Measurements from ENCODE around the gene XKR7.

XKR7 gene

GRCh38 chr20:31975874-31976273 is 7.9 kb downstream of the XKR7 start:
- Histone ChIP-seq H3K27me3 (ENCODE audit: insufficient read depth, low read depth, severe bottlenecking) (no peaks in the 10 kb centered on the region), H3K27ac (no peak overlapping the region), H3K36me3 (peaks cover 46% of the 10 kb centered on the region), H3K9me3 (ENCODE audit: severe bottlenecking) (no peaks in the 10 kb centered on the region), H3K4me3 (ENCODE audit: low read depth, low read length) (no peak overlapping the region)
- DNase-seq: no peak
- TF ChIP-seq, protein P1, sequence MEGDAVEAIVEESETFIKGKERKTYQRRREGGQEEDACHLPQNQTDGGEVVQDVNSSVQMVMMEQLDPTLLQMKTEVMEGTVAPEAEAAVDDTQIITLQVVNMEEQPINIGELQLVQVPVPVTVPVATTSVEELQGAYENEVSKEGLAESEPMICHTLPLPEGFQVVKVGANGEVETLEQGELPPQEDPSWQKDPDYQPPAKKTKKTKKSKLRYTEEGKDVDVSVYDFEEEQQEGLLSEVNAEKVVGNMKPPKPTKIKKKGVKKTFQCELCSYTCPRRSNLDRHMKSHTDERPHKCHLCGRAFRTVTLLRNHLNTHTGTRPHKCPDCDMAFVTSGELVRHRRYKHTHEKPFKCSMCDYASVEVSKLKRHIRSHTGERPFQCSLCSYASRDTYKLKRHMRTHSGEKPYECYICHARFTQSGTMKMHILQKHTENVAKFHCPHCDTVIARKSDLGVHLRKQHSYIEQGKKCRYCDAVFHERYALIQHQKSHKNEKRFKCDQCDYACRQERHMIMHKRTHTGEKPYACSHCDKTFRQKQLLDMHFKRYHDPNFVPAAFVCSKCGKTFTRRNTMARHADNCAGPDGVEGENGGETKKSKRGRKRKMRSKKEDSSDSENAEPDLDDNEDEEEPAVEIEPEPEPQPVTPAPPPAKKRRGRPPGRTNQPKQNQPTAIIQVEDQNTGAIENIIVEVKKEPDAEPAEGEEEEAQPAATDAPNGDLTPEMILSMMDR (IDR thresholded peaks at IDR 0.05; ENCODE audit: low read depth, low read length): no peak

- no peak for DNase-seq
- no peaks in the 10 kb centered on the region for H3K9me3 ChIP-seq (ENCODE audit: severe bottlenecking)
- TF ChIP-seq, protein P1 (IDR thresholded peaks at IDR 0.05; ENCODE audit: low read depth, low read length): no peak
- peaks cover 46% of the 10 kb centered on the region for H3K36me3 ChIP-seq
- no peaks in the 10 kb centered on the region for H3K27me3 ChIP-seq (ENCODE audit: insufficient read depth, low read depth, severe bottlenecking)
- no peak overlapping the region for H3K27ac ChIP-seq
- no peak overlapping the region for H3K4me3 ChIP-seq (ENCODE audit: low read depth, low read length)
Observed at GRCh38 chr20:31977080-31977479, 9.1 kb downstream of the XKR7 start.

DNA sequence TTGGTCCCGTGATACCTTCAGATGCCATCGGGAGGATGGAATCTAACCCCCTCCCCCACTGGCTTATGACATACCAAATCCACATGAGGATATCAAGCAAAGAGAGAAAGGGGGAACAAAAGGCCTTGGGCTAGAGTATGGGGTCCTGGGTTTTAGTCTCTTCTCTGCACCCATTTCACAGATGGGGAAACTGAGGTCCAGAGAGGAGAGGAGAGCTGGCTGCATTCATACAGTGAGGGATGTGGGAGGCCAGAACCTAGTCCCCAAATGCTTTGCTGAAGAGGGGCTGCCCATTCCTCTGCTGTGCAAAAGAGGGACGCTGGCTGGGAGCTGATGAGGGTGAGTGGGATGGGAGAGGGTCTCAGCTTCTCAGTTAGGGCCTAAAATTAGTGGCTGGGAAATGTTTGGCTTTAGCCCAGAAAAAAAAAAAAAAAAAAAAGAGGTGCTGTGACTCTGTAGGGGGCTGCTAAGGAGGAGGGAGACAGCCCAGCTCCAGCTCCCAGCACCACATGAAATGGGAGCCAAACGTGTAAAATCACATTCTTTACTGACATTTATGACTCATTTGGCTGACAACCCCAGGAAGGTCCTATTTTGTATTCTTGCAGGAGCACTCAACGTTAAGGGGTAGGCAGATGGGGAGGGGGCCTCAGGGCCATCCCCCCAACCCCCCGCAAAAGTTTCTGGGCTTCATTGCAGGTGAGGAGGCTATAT is 11.9 kb downstream of the XKR7 start:
- no peaks in the 10 kb centered on the region for H3K27me3 ChIP-seq (ENCODE audit: insufficient read depth, low read depth, severe bottlenecking)
- no peaks in the 10 kb centered on the region for H3K9me3 ChIP-seq (ENCODE audit: severe bottlenecking)
- TF ChIP-seq, protein P1 (IDR thresholded peaks at IDR 0.05; ENCODE audit: low read depth, low read length): no peak
- H3K36me3 ChIP-seq: peaks cover 33% of the 10 kb centered on the region
- H3K27ac ChIP-seq: no peak overlapping the region
- DNase-seq: no peak
- no peak overlapping the region for H3K4me3 ChIP-seq (ENCODE audit: low read depth, low read length)

- no peaks in the 10 kb centered on the region for H3K9me3 ChIP-seq (ENCODE audit: severe bottlenecking)
- peaks cover 26% of the 10 kb centered on the region for H3K36me3 ChIP-seq
- no peak overlapping the region for H3K4me3 ChIP-seq (ENCODE audit: low read depth, low read length)
- TF ChIP-seq, protein P1 (IDR thresholded peaks at IDR 0.05; ENCODE audit: low read depth, low read length): no peak
- H3K27ac ChIP-seq: no peak overlapping the region
- no peaks in the 10 kb centered on the region for H3K27me3 ChIP-seq (ENCODE audit: insufficient read depth, low read depth, severe bottlenecking)
- DNase-seq: no peak
Observed at GRCh38 chr20:31981784-31982183, 13.8 kb downstream of the XKR7 start.

GRCh38 chr20:31984981-31985471 is 17.1 kb downstream of the XKR7 start:
- H3K36me3 ChIP-seq: peaks cover 12% of the 10 kb centered on the region
- H3K27ac ChIP-seq: peak overlapping the region; percentile 62
- H3K27me3 ChIP-seq (ENCODE audit: insufficient read depth, low read depth, severe bottlenecking): no peaks in the 10 kb centered on the region
- DNase-seq: peak; percentile 64
- TF ChIP-seq, protein P1 (IDR thresholded peaks at IDR 0.05; ENCODE audit: low read depth, low read length): no peak
- no peak overlapping the region for H3K4me3 ChIP-seq (ENCODE audit: low read depth, low read length)
- H3K9me3 ChIP-seq (ENCODE audit: severe bottlenecking): no peaks in the 10 kb centered on the region

- peaks cover 9% of the 10 kb centered on the region for H3K36me3 ChIP-seq
- no peak for DNase-seq
- H3K4me3 ChIP-seq (ENCODE audit: low read depth, low read length): no peak overlapping the region
- H3K9me3 ChIP-seq (ENCODE audit: severe bottlenecking): no peaks in the 10 kb centered on the region
- no peak overlapping the region for H3K27ac ChIP-seq
- no peaks in the 10 kb centered on the region for H3K27me3 ChIP-seq (ENCODE audit: insufficient read depth, low read depth, severe bottlenecking)
- TF ChIP-seq, protein P1 (IDR thresholded peaks at IDR 0.05; ENCODE audit: low read depth, low read length): no peak
Observed at GRCh38 chr20:31987744-31988143, 19.8 kb downstream of the XKR7 start.

Measured in WERI-Rb-1 (cell line).